RKO (cell line): ENCODE data around the gene SLC19A3.
"Not testable (repeated sequence)": the region's sequence is repeated elsewhere in the genome, so short reads cannot be mapped to it uniquely, and the experiment has no call there.

Experiments used
- DNase-seq: peaks from one replicate; pipeline ENCODE4 v3.0.0-alpha.2; 2016; ENCODE audit warnings: low spot score

Gene SLC19A3

DNA sequence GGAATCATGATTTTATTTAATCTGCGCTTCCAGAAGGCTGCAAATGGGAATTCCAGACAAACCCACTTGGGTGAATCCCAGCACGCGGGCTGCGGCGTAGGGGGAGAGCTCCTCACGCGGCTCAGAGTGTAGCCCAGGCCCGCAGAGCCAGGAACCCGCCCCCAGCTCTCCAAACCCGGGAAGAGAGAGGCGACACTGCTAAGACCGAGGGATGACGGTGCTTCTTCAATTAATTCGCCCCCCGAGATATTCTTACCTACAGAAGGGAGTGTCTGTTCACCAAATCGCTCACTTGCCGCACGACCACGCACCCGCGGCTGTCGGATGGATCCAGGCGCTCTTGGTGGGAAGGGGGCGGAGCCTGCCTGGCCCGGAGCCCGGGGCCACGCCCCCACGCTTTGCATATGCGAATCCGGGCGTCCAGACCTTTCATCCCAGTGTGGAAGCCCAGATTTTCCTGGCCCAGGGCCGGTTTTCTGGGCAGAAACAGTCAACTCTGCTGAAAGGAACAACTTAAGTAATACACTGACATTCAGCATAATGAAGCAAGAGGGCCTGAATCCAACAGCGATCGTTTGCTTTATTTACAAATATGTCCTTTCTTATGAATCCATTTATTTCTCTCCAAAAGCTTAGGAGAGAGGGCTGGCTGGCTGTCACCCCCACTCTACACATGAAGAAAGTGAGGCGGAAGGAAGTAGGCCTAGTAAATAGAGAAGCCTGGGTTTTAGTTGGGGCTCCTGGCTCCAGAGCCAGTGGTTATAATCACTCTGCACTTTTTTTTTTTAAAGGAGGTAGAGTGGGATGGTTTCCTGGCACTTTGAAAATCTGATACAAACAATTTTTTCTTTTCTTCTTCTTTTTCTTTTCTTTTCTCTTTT, at the start of gene SLC19A3:
TSS of gene SLC19A3 (minus strand) at position 342 of the 881 bp plus-strand sequence. CDS start 15,710 bp downstream, outside the sequence.
- peak; percentile 77 for DNase-seq

DNA sequence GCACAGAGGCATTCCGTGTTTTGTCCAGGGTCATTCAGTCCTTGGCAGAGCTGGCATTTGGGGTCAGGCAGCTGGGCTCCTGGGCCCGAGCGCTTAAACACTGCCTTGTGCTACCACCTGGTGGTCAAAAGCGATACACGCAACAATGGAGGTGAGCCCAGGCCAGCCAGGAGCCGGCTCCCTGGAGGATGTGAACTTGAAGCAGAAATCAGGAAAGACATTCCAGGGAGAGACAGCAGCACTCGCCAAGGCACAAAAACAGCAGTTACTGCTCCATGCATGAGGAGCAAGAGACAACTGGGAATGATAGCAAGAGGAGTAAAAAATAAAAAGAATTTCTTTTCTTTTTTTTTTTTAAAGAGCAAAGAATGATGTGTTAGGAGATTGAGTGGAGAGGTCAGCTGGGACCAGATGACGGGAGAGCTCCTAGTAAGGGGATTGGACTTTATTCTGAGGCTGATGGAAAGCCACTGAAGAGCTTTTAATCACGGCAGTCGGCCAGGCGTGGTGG, 48.6 kb upstream of the SLC19A3 start:
- peak; percentile 71 for DNase-seq

DNA sequence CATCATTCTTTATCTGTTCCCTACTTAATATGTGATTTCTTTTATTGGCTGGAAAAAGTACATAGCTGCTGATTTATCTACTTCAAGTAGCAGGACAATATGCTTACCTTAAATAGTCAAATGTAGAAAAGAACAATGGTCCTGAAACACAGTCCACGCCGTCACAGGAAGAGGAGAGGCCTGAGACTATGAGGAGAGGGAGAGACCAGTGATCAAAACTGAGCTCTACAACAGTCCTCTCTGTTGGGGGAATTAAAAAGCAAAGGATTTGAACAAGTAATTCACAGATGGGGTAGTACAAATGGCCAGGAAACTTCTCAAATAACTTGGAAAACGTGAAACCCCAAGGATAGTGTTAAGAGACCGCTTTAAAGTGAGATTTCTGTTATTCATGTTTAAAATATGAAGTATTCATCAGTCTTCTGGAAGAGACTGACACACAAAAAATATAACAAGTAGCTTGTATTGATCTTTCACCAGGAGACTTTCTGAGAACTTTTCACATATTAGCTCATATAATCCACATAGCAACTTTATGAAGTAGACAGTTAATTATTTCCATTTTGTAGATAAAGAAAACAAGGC, 48.1 kb upstream of the SLC19A3 start:
- DNase-seq: no peak

DNA sequence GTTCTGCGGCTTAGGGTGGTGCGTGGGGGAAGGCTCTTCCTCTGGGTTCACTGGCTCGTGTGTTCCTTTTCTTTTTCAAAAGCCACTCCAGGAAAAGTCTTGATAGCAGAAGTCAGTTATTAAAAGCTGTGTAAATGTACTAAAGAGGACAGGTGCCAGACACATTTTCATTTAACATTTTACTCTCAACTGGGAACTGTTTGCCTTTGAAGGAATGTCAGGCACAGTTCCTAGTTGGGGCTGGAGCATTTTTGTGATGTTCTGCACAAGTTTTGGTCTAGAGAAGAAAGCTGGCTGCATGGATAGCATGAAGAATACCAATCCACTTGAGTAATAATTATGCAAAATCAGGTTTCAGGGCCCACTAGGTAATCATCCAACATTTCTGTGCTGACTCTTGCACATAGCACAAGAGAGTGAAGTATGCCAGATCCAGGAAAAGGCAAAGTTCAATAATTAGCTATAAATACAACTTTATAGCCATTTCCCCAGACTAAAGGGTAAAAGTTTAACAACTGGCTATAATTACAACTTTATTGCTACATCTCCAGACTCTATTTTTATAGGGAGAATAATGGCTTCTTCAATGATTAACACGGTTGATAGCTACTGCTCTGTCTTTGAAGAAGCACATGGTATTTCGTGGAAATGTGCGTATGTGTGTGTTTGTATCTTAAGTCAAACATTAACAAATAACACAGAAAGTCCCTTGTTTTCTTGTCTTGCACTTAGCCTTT, 44.1 kb upstream of the SLC19A3 start:
- DNase-seq: no peak

DNA sequence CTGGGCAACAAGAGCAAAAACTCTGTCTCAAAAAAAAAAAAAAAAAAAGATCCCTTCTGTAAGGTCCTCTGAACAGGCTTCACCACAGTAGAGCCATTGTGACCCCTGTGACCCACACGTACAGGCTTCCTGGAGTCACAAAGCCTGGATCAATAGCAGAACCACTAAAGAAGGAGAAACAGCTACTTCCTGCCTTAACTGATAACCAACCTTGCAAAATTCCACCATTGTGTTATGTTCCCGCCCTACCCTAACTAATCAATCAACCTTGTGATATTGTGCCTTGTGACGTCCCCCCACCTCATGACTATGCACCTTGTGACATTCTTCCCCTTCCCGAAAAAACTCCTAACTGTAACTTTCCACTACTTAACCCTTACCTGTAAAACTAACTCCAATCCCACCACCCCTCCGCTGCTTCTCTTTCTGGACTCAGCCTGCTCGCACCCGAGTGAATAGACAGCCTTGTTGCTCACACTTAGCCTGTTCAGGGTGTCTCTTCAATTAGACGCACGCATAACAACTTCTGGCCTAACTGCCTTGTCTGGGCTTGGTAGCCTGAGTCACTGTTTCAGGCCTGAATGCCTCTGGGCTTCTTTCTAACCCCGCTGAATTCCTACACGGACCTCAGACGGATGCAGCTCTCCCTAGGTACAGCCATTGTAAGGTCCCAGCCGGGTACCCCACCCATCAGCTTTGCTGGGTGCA, 41.7 kb upstream of the SLC19A3 start:
- no peak for DNase-seq

DNA sequence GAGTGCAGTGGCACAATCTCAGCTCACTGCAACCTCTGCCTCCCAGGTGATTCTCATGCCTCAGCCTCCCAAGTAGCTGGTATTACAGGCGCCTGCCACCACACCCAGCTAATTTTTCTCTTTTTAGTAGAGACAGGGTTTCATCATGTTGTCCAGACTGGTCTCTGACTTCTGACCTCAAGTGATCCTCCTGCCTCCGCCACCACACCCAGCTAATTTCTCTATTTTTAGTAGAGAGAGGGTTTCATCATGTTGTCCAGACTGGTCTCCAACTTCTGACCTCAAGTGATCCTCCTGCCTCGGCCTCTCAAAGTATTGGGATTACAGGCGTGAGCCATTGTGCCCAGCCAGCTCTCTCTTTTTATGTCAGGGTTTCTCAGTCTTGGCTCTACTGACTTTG, 38.4 kb upstream of the SLC19A3 start:
- not testable (repeated sequence) for DNase-seq

DNA sequence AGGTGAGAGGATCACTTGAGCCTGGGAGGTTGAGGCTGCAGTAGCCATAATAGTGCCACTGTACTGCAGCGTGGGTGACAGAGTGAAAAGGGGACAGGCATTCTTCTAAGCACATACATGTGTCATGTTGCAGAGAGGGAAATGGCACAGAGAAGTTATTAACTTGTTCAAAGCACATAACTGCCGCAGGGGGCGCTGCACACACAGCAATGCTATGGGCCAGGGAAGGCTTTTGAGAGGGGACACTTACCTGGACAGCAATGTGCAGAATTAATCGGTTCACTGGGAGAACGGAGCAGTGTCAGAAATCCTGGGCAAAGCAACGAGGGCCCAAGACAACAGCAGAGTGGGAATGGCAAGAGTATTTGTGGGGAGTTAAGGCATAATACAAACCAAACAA, 30.3 kb upstream of the SLC19A3 start:
- DNase-seq: no peak

DNA sequence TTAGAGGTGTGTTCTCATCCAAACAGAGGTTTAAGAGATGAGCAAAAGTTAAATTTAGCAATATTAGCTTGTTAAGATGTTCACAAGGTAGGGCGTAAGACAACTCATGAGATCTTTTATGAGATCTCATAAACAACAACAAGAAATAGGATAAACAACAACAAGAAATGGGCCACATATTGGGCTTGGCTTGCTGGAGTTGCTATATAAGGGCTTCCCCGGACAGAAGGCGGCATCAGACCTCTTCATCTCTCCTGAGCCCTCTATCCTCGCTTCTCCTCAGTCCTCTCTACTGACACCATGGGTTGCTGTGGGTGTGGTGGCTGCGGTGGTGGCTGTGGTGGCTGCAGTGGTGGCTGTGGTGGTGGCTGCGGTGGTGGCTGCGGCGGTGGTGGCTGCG, 27.8 kb upstream of the SLC19A3 start, which contains the start of gene SCYGR8:
TSS of gene SCYGR8 (plus strand) at position 301 of the 400 bp plus-strand sequence. CDS start at position 301, 0 bp downstream.
- DNase-seq: no peak

DNA sequence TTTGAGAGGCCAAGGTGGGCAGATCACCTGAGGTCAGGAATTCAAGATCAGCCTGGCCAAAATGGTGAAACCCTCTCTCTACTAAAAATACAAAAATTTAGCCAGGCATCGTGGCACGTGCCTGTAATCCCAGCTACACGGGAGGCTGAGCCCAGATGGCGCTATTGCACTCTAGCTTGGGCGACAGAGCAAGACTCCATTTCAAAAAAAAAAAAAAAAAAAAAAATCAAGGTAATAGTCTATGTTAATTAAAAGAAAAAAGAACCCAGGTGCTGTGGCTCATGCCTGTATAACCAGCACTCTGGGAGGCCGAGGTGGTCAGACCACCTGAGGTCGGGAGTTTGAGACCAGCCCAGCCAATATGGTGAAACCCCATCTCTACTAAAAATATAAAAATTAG, 22.9 kb upstream of the SLC19A3 start:
- not testable (repeated sequence) for DNase-seq

DNA sequence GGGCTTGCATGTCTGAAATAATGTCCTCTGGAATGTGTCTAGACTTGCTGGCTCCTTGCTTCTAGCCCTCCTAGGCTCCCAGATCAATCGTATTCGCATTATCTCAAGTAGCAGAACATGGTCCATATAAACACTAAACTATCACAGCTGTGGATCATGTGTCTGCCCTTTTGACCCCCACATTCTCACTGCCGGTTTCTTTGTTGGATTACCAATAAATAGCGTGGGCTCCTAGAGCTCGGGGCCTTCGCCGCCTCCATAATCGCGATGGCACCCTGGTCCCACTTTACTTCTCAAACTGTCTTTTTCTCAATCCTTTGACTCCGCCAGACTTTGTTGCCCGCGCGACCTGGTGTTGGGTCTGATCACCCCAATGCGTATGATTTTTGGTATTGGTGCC, 21.5 kb upstream of the SLC19A3 start:
- no peak for DNase-seq

DNA sequence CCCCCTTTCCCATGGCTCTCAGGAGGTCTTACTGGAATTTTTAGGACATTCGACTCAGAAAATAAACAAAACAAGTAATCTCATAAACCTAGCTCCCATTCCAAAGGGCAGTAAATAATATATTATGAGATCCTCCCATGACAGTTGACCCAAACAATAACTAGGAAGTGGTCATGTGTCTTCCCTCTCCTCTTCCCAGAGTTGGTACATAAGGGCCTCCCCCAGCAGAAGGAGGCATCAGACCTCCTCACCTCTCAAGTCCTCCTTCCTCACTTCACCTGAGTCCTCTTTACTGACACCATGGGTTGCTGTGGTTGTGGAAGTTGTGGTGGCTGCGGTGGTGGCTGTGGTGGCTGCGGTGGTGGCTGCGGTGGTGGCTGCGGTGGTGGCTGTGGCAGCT, 10.2 kb upstream of the SLC19A3 start, which contains the start of gene SCYGR7:
TSS of gene SCYGR7 (plus strand) at position 301 of the 400 bp plus-strand sequence. CDS start at position 301, 0 bp downstream.
- no peak for DNase-seq

DNA sequence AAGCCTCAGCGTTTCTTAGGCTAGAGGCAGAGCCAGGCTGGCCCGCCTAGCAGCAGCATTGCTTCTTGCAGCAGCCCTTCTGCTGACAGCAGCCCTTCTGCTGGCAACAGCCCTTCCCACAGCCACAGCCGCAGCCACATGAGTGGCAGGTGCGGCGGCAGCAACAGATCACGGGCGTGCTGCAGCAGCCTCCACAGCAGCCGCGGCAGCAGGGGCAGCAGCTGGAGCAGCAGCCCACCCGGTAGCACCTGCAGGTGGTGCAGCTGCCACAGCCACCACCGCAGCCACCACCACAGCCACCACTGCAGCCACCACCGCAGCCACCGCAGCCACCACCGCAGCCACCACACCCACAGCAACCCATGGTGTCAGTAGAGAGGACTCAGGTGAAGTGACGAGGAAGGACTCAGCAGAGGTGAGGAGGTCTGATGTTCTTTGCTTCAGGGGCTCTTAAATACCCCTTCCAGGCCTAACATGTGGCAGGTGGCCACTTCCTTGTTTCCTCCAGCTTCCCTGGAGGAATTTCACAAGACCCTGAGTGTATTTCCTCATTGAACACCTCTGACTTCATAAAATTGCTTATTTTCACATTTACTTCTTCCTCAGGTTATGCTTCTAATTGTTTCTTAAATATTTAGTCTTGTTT, 6.7 kb upstream of the SLC19A3 start, which contains the start of gene SCYGR6:
TSS of gene SCYGR6 (minus strand) at position 364 of the 646 bp plus-strand sequence. CDS start at position 364, 0 bp downstream.
- DNase-seq: no peak

DNA sequence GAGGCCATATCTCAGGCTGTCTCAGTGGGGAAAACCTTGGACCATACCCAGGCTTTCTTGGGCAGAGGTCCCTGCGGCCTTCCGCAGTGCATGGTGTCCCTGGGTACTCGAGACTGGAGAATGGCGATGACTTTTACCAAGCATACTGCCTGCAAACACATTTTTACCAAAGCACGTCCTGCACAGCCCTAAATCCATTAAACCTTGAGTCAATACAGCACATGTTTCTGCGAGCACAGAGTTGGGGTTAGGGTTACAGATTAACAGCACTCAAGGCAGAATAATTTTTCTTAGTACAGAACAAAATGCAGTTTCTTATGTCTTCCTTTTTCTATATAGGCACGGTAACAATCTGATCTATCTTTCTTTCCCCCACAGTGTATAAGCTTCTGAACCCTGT, 5.0 kb upstream of the SLC19A3 start:
- DNase-seq: not testable (repeated sequence)

DNA sequence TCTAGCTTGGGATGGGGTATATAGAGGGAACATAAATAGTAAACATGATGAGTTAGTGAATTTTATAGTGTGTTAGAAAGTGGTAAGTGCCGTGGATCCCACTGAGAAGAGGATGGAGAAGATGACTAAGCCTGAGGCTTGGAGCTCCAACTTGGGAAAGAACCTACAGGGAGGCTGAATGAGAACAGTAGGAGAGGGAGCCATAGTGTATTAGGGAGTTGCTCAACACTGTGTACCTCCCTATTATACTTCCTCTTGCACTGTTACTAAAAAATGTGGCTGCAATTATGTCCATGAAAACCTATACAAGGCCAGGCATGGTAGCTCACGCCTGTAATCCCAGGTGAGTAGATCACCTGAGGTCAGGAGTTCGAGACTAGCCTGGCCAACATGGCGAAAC, 2.9 kb upstream of the SLC19A3 start:
- no peak for DNase-seq

DNA sequence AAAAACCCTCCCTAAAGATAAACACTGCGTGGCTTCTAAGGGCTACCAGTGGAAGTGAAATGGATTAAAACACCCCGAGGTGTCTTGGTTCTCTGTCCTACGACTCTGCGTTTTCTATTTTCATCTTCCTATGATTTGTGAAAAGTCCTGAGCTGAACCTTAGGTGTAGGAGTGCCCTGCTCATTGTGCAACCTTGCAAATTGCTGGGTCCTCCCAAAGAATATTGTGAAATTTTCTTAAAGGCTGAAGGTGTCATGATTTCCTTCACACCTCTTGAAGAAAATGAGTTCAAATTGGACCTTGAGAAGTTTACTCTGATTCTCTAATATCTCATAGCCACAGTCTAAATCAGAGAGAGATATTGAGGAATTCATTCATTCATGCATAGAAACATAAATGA, 1.8 kb upstream of the SLC19A3 start:
- DNase-seq: no peak

DNA sequence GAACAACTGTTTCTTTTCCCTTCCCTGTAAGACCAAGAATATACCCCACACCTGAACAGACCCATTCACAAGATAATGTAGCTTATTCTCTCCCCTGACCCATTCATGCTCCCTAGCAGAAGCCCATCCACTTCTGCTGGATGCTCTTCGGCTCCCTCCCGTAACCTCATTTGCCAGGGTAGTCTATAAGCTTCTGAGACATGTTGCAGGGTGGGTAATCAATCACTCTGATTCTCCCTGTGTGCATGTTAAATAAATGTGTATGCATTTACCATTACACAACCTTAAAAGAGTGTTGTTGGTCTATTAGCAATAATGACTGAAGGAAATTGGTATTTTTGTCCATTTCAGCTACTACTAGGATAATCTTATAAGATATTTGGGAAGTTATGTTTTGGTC, 1.3 kb downstream of the SLC19A3 start:
- DNase-seq: no peak

DNA sequence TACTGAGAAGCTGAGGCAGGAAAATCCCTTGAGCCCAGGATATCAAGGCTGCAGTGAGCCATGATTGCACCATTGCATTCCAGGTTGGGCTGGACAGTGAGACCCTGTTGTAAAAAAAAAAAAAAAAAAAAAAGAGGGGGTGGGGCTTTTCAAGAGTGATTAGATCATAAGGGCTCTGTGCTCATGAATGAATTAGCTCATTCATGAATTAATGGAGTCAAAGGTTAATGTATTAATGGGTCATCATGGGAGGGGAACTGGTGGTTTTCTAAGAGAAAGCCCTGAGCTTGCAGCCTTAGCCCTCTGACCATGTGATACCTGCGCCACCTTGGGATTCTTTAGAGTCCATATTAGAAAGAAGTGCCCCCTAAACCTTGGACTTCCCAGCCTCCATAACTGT, 4.5 kb downstream of the SLC19A3 start:
- no peak for DNase-seq

DNA sequence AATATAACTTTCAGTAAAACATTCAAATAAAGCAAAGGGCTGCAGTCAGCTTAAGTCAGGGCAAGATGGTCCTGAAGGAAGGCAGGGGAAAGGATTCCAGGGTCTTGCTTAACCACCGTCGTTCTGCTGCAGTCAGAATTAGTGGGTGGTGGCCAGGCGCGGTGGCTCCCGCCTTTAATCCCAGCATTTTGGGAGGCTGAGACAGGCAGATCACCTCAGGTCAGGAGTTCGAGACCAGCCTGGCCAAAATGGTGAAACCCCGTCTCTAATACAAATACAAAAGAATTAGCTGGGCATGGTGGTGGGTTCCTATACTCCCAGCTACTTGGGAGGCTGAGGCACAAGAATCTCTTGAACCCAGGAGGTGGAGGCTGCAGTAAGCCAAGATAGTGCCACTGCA, 6.8 kb downstream of the SLC19A3 start:
- no peak for DNase-seq

DNA sequence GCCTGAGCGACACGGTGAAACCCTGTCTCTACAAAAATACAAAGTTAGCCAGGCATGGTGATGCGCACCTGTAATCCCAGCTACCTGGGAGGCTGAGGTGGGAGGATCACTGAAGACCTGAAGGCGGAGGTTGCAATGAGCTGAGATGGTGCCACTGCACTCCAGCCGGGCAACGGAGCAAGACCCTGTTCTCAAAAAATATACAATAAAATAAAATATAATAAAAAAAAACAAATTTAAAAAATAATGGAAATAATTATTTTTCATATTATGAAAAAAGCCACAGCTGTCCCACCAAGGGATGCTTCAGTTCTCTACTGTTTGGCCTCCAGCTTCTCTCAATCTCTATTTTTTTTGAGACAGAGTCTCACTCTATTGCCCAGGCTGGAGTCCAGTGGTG, 10.4 kb downstream of the SLC19A3 start:
- DNase-seq: no peak

DNA sequence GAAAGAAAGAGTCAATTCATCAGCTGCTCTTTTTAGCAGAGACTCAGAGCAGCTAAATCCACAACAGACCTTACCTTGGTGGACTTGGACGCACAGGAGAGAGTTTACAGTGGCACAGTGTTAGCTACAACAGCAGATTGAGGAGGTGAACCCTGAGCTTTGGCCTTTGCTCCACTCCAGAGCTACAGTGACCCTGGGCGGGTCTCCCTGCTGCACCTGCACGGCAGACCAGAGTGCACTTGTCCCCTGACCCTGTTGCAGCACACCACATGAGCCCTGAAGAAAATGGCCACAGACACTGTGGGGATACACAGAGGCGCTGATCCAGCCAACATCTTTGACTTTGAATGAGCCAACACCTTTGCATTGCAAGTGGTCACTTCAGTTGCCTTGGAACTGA, 11.0 kb downstream of the SLC19A3 start:
- DNase-seq: no peak

DNA sequence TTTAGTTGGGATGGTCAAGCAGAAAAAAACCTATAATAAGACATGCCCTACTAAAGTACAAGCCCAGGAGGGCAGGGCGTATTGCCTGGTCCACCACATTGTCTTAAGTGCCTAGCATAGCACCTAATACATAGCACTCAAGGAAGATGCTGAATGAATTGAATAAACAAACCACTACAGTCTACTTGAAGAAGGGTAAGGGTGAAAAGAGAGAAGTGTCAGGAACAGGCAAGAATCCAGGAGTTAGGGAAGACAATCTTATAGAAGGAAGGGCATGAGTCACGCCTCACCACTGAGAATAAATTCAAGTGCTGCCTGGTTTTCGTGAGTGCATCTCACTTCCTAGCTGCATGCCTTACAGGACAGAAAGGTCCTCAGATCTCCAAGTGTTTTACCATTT, 13.9 kb downstream of the SLC19A3 start:
- DNase-seq: no peak
